Activated CD8-positive, alpha-beta memory T cell treated with anti-CD3 and anti-CD28 coated beads for 48 hours (primary cell): ENCODE measurements around the gene GDPD2.

Experiments used
- DNase-seq, 3 experiments: peaks; one replicate each; pipeline ENCODE4 v3.0.0-alpha.2; 2020; ENCODE audit warnings: low read depth in 2 of 3, low spot score in 2 of 3

Gene GDPD2

GRCh38 chrX:70476166-70476933, 53.2 kb downstream of the GDPD2 start:
- DNase-seq: no peak

DNA sequence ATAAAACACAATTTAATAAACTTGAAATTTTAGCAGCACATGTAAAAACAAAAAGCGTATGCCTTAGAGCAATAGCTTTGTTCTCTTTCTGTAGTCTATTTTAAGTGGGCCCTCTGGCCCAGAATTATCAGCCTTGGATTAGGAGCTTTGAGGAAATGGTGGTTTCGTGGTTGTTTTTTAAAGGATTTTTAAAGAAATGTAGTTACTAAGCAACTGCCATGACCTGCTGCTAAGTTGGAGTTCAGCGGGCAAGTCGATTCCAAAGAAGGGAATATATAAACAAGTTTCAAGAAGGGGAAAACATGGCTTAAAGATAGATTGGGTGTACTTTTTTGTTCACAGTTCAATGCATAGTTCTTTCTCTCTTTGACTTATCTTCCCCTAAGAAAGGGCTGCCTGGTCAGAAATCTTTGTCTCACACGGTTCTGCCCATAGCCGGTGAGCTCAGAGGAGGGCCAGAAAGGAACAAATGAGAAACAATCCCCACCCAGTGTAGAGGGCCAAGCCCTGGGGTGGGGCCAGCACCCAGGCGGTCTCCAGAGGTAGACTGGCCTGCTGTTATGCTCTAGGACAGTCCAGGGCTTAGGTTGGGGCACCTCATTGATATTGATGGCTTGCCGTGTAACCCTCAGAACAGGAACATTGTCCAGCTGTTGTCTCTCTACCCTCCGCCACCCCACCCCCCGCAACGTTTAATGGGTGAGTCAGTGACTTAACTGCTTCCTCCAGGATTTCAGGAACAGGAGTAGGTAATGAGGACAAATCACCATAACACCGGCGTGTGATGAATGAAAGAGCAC, 54.0 kb downstream of the GDPD2 start:
- DNase-seq: no peak

DNA sequence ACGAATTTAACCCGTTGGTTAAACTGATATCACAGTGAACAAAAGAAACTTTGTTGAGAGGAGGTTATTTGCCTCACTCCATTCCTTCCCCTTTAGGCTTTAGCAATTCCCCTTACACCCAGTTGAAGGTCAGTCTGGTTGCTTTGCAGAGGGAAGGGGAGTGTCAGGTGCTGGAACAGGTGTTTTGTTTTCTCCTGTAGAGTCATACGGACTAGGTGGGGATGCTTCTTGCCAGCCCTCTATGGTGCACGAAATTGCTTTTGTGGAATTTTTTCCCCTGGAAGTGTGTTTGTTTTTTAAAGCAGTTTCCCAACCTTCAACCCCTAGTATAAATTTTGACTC, 54.6 kb downstream of the GDPD2 start:
- DNase-seq: no peak

- no peak for DNase-seq
These were observed 55.6 kb downstream of the GDPD2 start for GRCh38 chrX:70478526-70479245.

DNA sequence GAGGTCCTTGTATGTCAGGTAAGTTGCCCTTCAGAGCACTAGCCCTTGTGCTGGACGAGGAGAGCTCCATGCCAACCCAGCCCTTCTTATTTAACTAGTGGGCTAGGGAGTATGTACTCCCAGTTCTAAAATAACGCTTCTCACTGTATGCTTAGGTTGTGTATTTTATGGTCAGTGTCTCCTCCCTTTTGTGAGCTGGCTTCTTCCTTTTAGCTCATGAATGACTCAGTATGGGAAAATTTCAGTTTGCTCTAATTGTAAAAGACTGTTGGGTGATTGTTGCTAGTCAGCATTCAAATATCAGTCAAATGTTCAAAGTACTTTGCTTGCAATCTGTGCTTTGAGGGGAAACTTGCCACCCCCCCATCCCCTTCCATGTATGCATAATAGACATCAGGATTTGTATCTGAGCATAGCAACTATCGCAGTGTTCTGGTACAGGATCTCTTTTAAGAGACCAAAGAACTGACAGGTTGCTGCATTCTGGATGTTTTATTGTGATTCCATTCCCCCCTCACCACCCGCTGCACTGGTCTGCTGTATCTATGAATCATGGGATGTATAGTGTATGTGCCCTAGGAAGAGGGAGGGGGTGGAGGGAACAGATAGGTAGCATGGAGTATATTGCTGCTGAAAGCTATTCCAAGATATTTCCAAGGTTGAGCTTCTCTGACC, 56.3 kb downstream of the GDPD2 start:
- DNase-seq: no peak

- no peak for DNase-seq
These were observed 57.0 kb downstream of the GDPD2 start for GRCh38 chrX:70479922-70480659.

GRCh38 chrX:70480660-70481018, 57.5 kb downstream of the GDPD2 start:
- DNase-seq: no peak

DNA sequence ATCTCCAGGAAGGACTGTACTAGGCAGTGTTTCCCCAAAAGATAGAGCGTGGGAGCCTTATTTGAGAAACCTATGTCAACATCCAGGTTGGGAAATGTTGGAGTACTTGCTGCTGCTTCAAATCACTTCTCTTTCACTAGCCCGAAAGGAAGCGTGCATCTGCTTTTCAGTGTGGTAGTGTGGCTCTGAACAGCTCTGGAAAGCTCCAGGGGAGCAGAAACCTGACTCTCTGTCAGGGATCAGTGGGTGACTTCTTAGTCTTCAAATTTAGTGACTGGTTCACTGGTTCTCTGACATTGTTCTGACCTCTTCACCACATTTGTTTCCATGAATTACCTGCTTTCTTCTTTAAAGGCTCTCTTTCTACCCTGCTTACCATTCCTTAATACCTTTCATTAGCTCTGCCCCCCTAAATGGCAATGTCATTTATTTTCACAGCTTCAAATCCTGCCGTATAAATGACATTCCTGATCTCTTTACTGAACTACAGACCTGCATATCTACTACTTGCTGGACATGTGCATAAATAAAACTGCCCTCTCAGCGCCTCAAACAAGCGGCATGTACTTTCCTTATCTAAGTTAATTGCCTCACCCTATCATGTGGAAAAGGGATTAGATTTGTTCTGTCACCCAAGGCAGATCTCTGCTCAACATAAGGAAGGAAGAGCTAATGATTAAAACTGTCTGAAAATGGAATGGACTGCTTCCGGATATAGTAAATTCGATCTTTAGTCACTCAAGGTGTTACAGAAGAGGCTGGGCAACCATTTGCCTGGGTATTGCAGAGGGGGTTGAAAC, 58.6 kb downstream of the GDPD2 start:
- no peak for DNase-seq

DNA sequence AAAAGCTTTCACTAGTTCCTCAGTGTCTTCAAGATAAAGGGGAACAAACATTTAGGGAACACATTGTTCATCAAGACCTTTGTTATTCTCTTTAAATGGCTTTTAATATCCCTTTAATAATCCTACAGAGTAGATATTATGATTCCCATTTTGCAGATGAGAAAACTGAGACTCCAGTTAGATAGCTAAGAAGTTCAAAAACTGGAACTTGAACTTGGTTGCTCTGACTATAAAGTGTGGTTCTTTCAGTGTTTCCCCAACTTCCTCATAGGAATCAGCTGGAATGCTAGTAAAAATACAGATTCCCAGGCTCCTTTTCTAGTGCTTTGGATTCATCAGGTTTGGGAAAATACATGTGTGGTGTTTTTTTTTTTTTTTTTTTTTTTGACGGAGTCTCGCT, 59.2 kb downstream of the GDPD2 start:
- no peak for DNase-seq
